Vein endothelial cell (primary cell): ENCODE measurements around the gene IRX4. TPM values are rescaled to one million over a fixed set of nuclear protein-coding genes. Genes with fewer than 3 reads are reported as not detected.

Experiments
- total RNA-seq: library from RNA; depleted of rRNA; stranded (reverse); fragments of >200 nt; gene quantifications from 2 replicates; pipeline ENCODE4 v1.2.3, GENCODE V29; 2012

IRX4 gene
- total RNA-seq, result not detected in 2 replicates

GRCh38 chr5:1882337-1883119, at the start of gene IRX4:
IRX4 (minus strand) TSS chr5:1882925; CDS start chr5:1882647, 278 bp downstream.

Other genes starting within 250 kb of the IRX4 start
- gene MRPL36, start 83.1 kb downstream of the IRX4 start, total RNA-seq, result 40.2 and 47.1 TPM in 2 replicates
- gene NDUFS6, start 81.5 kb downstream of the IRX4 start, total RNA-seq, result 26.8 and 35.4 TPM in 2 replicates